GM12878 (cell line): ENCODE results near the gene MATN1. TPM values are rescaled to one million over a fixed set of nuclear protein-coding genes. Genes with fewer than 3 reads are reported as not detected.

Experiments
- ATAC-seq: fragments of 200-7000 bp; cut with Tn5 transposase; 3 replicates; pipeline ENCODE4 v1.9.1; 2020; ENCODE audit warnings: mild to moderate bottlenecking, moderate library complexity
- BruUV-seq: library from RNA; stranded (reverse); fragments of 400-500 nt; replicated peaks from 2 replicates; lab custom pipeline; 2021; lab: Mats Ljungman, UMichigan
- CTCF ChIA-PET: fragments of 300-600 bp; sonication (Branson Sonifier 250); formaldehyde crosslinking; extraction: SDS; loops from one replicate; lab custom pipeline; 2021; ENCODE audit warnings: inconsistent platforms; lab: Yijun Ruan, JAX
- POLR2A ChIA-PET: fragments of 350-600 bp; formaldehyde crosslinking; extraction: SDS; loops from one replicate; lab custom pipeline; 2021; ENCODE audit warnings: inconsistent platforms; lab: Charles Lee
- RAD21 ChIA-PET: fragments of 300-600 bp; sonication (Branson Sonifier 250); formaldehyde crosslinking; loops from one replicate; lab custom pipeline; 2023; ENCODE audit warnings: antibody characterized with exemption; ENCODE audit not compliant: unreplicated experiment; lab: Charles Lee
- SMC1A ChIA-PET: fragments of 300-600 bp; sonication (Branson Sonifier 250); formaldehyde crosslinking; loops from one replicate; lab custom pipeline; 2023; ENCODE audit not compliant: unreplicated experiment, uncharacterized antibody; lab: Charles Lee
- DNase-seq: peaks from one replicate; pipeline ENCODE4 v3.0.0-alpha.2; 2011; ENCODE audit warnings: low read depth, low spot score
- FAIRE-seq: peaks from 3 replicates; lab custom pipeline; 2011; peaks lifted over from hg19 to GRCh38; lab: Jason Lieb, UNC
- H2AFZ ChIP-seq: 2 replicates; pipeline ENCODE4 v1.6.0; 2011; ENCODE audit warnings: low read depth, low read length, control low read depth; ENCODE audit not compliant: control insufficient read depth
- H3K27ac ChIP-seq: 2 replicates; pipeline ENCODE4 v1.5.1; 2011; ENCODE audit warnings: control low read depth; ENCODE audit not compliant: control insufficient read depth, insufficient read depth
- H3K27me3 ChIP-seq, 2 experiments: replicated peaks in 1 of 2; 2 replicates each; pipeline versions ENCODE4 v1.6.0 to v1.6.1; 2011; ENCODE audit warnings: low read length in 1 of 2; ENCODE audit not compliant: control insufficient read depth in 2 of 2, insufficient read depth in 2 of 2
- H3K36me3 ChIP-seq, 2 experiments: 2 replicates each; pipeline ENCODE4 v1.5.1; 2011; ENCODE audit warnings: low read length in 1 of 2; ENCODE audit not compliant: control insufficient read depth in 2 of 2, insufficient read depth in 2 of 2
- H3K4me1 ChIP-seq: 2 replicates; pipeline ENCODE4 v1.6.1; 2011; ENCODE audit warnings: mild to moderate bottlenecking, low read length, moderate library complexity, mixed read lengths; ENCODE audit not compliant: control insufficient read depth, insufficient read depth
- H3K4me2 ChIP-seq: 2 replicates; pipeline ENCODE4 v1.6.0; 2011; ENCODE audit warnings: control low read depth; ENCODE audit not compliant: control insufficient read depth, insufficient read depth
- H3K4me3 ChIP-seq: fragments of 200-600 bp; sonication (generic); 2 replicates; pipeline ENCODE4 v1.5.1; 2016
- H3K79me2 ChIP-seq: 2 replicates; pipeline ENCODE4 v1.6.0; 2011; ENCODE audit warnings: low read length; ENCODE audit not compliant: control insufficient read depth, insufficient read depth
- H3K9ac ChIP-seq: 2 replicates; pipeline ENCODE4 v1.8.0; 2011; ENCODE audit warnings: low read length, control low read depth, mixed read lengths; ENCODE audit not compliant: control insufficient read depth, insufficient read depth
- H3K9me3 ChIP-seq: replicated peaks from 3 replicates; pipeline ENCODE4 v1.5.1; 2011; ENCODE audit warnings: mild to moderate bottlenecking, low read length; ENCODE audit not compliant: control insufficient read depth, insufficient read depth
- H4K20me1 ChIP-seq: 2 replicates; pipeline ENCODE4 v1.6.0; 2011; ENCODE audit not compliant: control insufficient read depth, insufficient read depth
- NR2C2 ChIP-seq: IDR thresholded peaks from 2 replicates; pipeline ENCODE4 v1.6.1; 2011; ENCODE audit warnings: borderline replicate concordance, low read depth; ENCODE audit not compliant: control insufficient read depth, insufficient read length
- WGBS: methylation state at CpG from one replicate; pipeline ENCODE4 v1.1.6; 2016; ENCODE audit warnings: low lambda C conversion rate; ENCODE audit not compliant: insufficient replicate concordance, insufficient coverage; ENCODE audit errors: missing lambda C conversion rate; 5-methylcytosine and 5-hydroxymethylcytosine counted together
- in situ Hi-C: fragments of 300-500 bp; cut with MboI; formaldehyde crosslinking; loops from 9 replicates; pipeline ENCODE4 v1.14.3; 2018; ENCODE audit warnings: mixed read lengths
- intact Hi-C: fragments of 100-400 bp; cut with micrococcal nuclease; formaldehyde crosslinking; loops from one replicate; pipeline ENCODE4 v1.14.2; 2022; ENCODE audit not compliant: unreplicated experiment
- polyA plus RNA-seq, 11 experiments: library from polyadenylated mRNA; depleted of rRNA in 4 of 11; unstranded in 6 of 11; stranded (reverse) in 5 of 11; fragments of >200 nt; fragmentation: Nextera tagmentation in 4 of 11; fragmentation: Illumina TruSeq in 1 of 11; extraction: Ambion mirVana in 4 of 11; extraction: Trizol in 1 of 11; gene quantifications; 1 replicate in 1 of 11; 2 replicates in 10 of 11; pipeline versions ENCODE4 v1.2.1 to v1.2.3, GENCODE V29; 2011 to 2016; ENCODE audit warnings: inconsistent platforms in 2 of 11, missing spikeins in 2 of 11, low read depth in 1 of 11
- total RNA-seq, 4 experiments: library from RNA; depleted of rRNA in 3 of 4; stranded (reverse); fragments of >200 nt in 3 of 4; fragmentation: Illumina TruSeq in 1 of 4; extraction: Trizol in 1 of 4; gene quantifications; 2 replicates each; pipeline versions ENCODE4 v1.2.1 to v1.2.3, GENCODE V29; 2013 to 2021
- TF ChIP-seq, protein P1 (sequence below): fragments of 450-650 bp; IDR thresholded peaks from 2 replicates; pipeline ENCODE4 v1.6.1; 2014; ENCODE audit warnings: mild to moderate bottlenecking

MATN1 gene
- total and polyA plus RNA-seq, 10 of the 15 experiments (the other 5 are each of a cell fraction or from before 2014, with no cell fraction given) = 0.04 to 0.50 (median 0.10) TPM; not detected in 1

DNA sequence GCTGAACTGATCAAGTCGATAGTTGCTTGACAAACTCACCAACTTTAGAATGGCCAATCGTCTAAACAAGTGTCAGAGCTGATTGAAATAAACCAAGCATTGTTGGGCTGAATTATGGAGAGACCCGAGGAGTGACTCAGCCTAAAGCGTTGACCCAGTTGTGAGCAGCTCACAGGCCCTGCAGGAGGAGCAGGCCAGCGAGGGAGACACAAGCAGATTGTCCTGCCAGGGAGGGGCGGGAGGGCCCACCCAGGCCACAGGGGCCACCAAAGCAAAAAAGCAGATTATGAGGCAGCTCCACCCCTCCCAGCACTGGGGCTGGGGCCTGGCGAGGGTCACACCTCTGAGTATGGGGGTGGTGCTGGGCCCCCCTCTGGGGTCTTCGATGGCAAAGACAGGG, 10.1 kb upstream of the MATN1 start:
- no peak for ATAC-seq
- no peak for FAIRE-seq
- Histone ChIP-seq H2AFZ (no peak overlapping the region), H3K27ac (no peak overlapping the region), H3K4me3 (no peak overlapping the region), H3K4me1 (peaks cover 23% of the 10 kb centered on the region), H3K4me2 (no peak overlapping the region), H4K20me1 (no peaks in the 10 kb centered on the region; the same call in 1 of the 2 replicates), H3K36me3 (peaks cover 39 to 41% of the 10 kb centered on the region in 2 experiments), H3K27me3 (no peaks in the 10 kb centered on the region), H3K79me2 (peaks cover 2% of the 10 kb centered on the region; the same call in 1 of the 2 replicates), H3K9me3 (no peaks in the 10 kb centered on the region), H3K9ac (no peak overlapping the region)
- whole genome bisulfite sequencing = 87% methylated on average over 8 of the region's 8 CpGs
- ChIA-PET SMC1A (interaction anchor here (1.0 to 21.5 kb wide), 4 partner anchors 14 to 46 kb away, joined by 4 to 556 read pairs (median 10); partner anchors contain the start of gene LAPTM5), RAD21 (interaction anchor here (1.6 to 15.6 kb wide), 4 partner anchors 12 to 47 kb away, joined by 5 to 538 read pairs (median 38); partner anchors contain the start of gene LAPTM5), CTCF (interaction anchor here (0.8 to 11.2 kb wide), 8 partner anchors 7 to 47 kb away, joined by 3 to 221 read pairs (median 5); partner anchors contain the start of gene LAPTM5), POLR2A (interaction anchor here (1.1 to 6.7 kb wide), 5 partner anchors 10 to 25 kb away, joined by 4 to 96 read pairs (median 10); partner anchors contain the start of gene LAPTM5)
- no peak for DNase-seq
- no peak for TF ChIP-seq NR2C2
- TF ChIP-seq, protein P1, sequence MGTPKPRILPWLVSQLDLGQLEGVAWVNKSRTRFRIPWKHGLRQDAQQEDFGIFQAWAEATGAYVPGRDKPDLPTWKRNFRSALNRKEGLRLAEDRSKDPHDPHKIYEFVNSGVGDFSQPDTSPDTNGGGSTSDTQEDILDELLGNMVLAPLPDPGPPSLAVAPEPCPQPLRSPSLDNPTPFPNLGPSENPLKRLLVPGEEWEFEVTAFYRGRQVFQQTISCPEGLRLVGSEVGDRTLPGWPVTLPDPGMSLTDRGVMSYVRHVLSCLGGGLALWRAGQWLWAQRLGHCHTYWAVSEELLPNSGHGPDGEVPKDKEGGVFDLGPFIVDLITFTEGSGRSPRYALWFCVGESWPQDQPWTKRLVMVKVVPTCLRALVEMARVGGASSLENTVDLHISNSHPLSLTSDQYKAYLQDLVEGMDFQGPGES = no peak
- in situ Hi-C loops = no loop called here
- intact Hi-C loops = no loop called here
- no TSS peak for BruUV-seq
